Activated naive CD4-positive, alpha-beta T cell (primary cell): ENCODE results near the gene NIPAL4.

Experiments used
- DNase-seq, 4 experiments: peaks; one replicate each; lab custom pipeline; 2025; lab: John Stamatoyannopoulos, UW

The NIPAL4 gene

GRCh38 chr5:157516626-157517325 is 56.8 kb downstream of the NIPAL4 start:
- DNase-seq, result no peak

GRCh38 chr5:157518963-157519362 is 59.0 kb downstream of the NIPAL4 start:
- no peak for DNase-seq

- no peak for DNase-seq
Measured at GRCh38 chr5:157519579-157520253, 59.7 kb downstream of the NIPAL4 start.

DNA sequence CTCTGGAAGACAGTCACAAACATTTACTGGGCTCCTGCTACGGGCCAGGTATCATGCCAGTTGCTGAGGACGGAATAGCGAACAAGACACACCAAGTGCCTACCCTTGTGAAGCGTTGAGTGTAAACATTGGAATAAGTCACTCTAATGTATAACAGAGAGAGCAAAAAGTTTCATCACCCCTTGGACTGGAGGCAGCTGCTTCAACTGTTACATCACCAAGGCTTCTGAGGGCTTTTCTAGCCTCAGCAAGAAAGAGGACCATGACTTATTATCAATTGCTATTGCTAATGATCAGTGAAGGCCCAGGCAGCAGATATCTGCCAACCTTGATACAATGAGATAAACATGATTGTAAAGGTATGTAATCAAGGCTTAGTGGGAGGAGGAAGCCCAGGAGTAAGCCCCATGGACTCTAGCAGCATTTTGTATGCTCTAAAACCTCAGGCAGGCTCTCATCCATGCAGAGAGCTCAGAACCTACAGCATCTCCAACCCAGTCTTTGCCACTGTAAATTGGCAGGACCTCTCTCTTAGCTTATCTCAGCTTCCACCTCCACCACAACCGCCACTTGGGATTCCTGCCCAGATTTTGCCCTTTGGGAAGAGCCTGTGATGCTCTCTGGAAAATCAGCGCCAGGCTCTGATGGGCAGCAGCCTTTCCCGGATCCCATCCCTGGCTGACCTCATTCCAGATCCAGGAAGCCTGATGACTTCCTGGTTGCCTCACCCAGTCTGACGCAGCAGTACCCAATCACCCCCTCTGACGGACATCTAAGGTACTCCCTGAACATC is 61.1 kb downstream of the NIPAL4 start:
- DNase-seq, result no peak

- DNase-seq, result no peak
Measured at GRCh38 chr5:157521704-157522029, 61.7 kb downstream of the NIPAL4 start.

- DNase-seq, result no peak
Measured at GRCh38 chr5:157523976-157524375, 64.0 kb downstream of the NIPAL4 start.
